ENCODE measurements around the gene LPCAT2.

LPCAT2 gene

GRCh38 chr16:55505333-55506015 is 3.4 kb upstream of the LPCAT2 start:
- DNase-seq (ENCODE audit: low read depth): no peak

GRCh38 chr16:55506083-55506482 is 2.8 kb upstream of the LPCAT2 start:
- no peak for DNase-seq (ENCODE audit: low read depth)

GRCh38 chr16:55506708-55507107 is 2.2 kb upstream of the LPCAT2 start:
- no peak for DNase-seq (ENCODE audit: low read depth)

- no peak for DNase-seq (ENCODE audit: low read depth)
Observed at GRCh38 chr16:55508271-55508921, 476 bp upstream of the LPCAT2 start.

GRCh38 chr16:55510185-55510805 is 1.4 kb downstream of the LPCAT2 start:
- no peak for DNase-seq (ENCODE audit: low read depth)

GRCh38 chr16:55512941-55513340 is 4.1 kb downstream of the LPCAT2 start:
- no peak for DNase-seq (ENCODE audit: low read depth)

GRCh38 chr16:55513616-55514015 is 4.7 kb downstream of the LPCAT2 start:
- no peak for DNase-seq (ENCODE audit: low read depth)

GRCh38 chr16:55515111-55515510 is 6.2 kb downstream of the LPCAT2 start:
- DNase-seq (ENCODE audit: low read depth): no peak

GRCh38 chr16:55521792-55522191 is 12.9 kb downstream of the LPCAT2 start:
- DNase-seq (ENCODE audit: low read depth): no peak

- no peak for DNase-seq (ENCODE audit: low read depth)
Observed at GRCh38 chr16:55526441-55526840, 17.6 kb downstream of the LPCAT2 start.

GRCh38 chr16:55527885-55528284 is 19.0 kb downstream of the LPCAT2 start:
- no peak for DNase-seq (ENCODE audit: low read depth)

- DNase-seq (ENCODE audit: low read depth): no peak
Observed at GRCh38 chr16:55529018-55529417, 20.1 kb downstream of the LPCAT2 start.

GRCh38 chr16:55530316-55530856 is 21.5 kb downstream of the LPCAT2 start:
- no peak for DNase-seq (ENCODE audit: low read depth)

- no peak for DNase-seq (ENCODE audit: low read depth)
Observed at GRCh38 chr16:55532227-55532626, 23.4 kb downstream of the LPCAT2 start.

GRCh38 chr16:55534756-55535155 is 25.9 kb downstream of the LPCAT2 start:
- DNase-seq (ENCODE audit: low read depth): no peak

GRCh38 chr16:55539049-55539448 is 30.2 kb downstream of the LPCAT2 start:
- no peak for DNase-seq (ENCODE audit: low read depth)

- no peak for DNase-seq (ENCODE audit: low read depth)
Observed at GRCh38 chr16:55539488-55539887, 30.6 kb downstream of the LPCAT2 start.

GRCh38 chr16:55540221-55540620 is 31.3 kb downstream of the LPCAT2 start:
- no peak for DNase-seq (ENCODE audit: low read depth)

GRCh38 chr16:55542459-55543082 is 33.7 kb downstream of the LPCAT2 start:
- DNase-seq (ENCODE audit: low read depth): no peak

- no peak for DNase-seq (ENCODE audit: low read depth)
Observed at GRCh38 chr16:55543472-55543871, 34.6 kb downstream of the LPCAT2 start.

- no peak for DNase-seq (ENCODE audit: low read depth)
Observed at GRCh38 chr16:55552621-55553020, 43.7 kb downstream of the LPCAT2 start.

GRCh38 chr16:55555436-55555835 is 46.6 kb downstream of the LPCAT2 start:
- no peak for DNase-seq (ENCODE audit: low read depth)

- no peak for DNase-seq (ENCODE audit: low read depth)
Observed at GRCh38 chr16:55557186-55557585, 48.3 kb downstream of the LPCAT2 start.

All from activated T-cell treated with anti-CD3 and anti-CD28 coated beads for 24 hours (primary cell).